Pancreas (tissue), 10 donors: ENCODE measurements around the gene EVA1C. TPM values are rescaled to one million over a fixed set of nuclear protein-coding genes. Genes with fewer than 3 reads are reported as not detected.

Experiments used
- ATAC-seq, 4 donors: fragments of 200-7000 bp; cut with Tn5 transposase; one replicate each; pipeline versions ENCODE4 v1.8.0 to v1.9.1; 2020; ENCODE audit warnings: mild to moderate bottlenecking in 4 of 4, moderate library complexity in 4 of 4
- DNase-seq, 6 donors: peaks; one replicate each; pipeline ENCODE4 v3.0.0-alpha.2; 2020
- FAIRE-seq: peaks from 2 replicates; lab custom pipeline; 2012; peaks lifted over from hg19 to GRCh38; lab: Jason Lieb, UNC
- H3K27ac ChIP-seq, 4 donors: fragments of 200-600 bp; sonication (generic); 1 replicate in 3 of 4; 2 replicates in 1 of 4; pipeline versions ENCODE4 v1.5.0 to v1.8.0; 2020
- H3K27me3 ChIP-seq, 4 donors: fragments of 200-600 bp; one replicate each; pipeline ENCODE4 v1.8.0; 2021
- H3K36me3 ChIP-seq, 3 donors: fragments of 200-600 bp; sonication (generic) in 1 of 3; one replicate each; pipeline versions ENCODE4 v1.5.0 to v1.8.0; 2020 to 2021
- H3K4me1 ChIP-seq, 3 donors: fragments of 200-600 bp; one replicate each; pipeline ENCODE4 v1.8.0; 2021
- H3K4me3 ChIP-seq, 4 donors: fragments of 200-600 bp; sonication (generic) in 2 of 4; one replicate each; pipeline versions ENCODE4 v1.5.0 to v1.8.0; 2020 to 2021
- H3K9me3 ChIP-seq, 4 donors: fragments of 200-600 bp; one replicate each; pipeline ENCODE4 v1.8.0; 2021
- CTCF ChIP-seq, 4 donors: fragments of 200-600 bp; sonication (generic) in 3 of 4; IDR thresholded peaks; one replicate each; pipeline versions ENCODE4 v1.5.0 to v1.8.0; 2021; ENCODE audit warnings: antibody characterized with exemption in 4 of 4
- WGBS, 2 donors: extraction: QIAGEN DNeasy Blood & Tissue Kit; methylation state at CpG; one replicate each; pipeline ENCODE4 v1.1.7; 2013; 5-methylcytosine and 5-hydroxymethylcytosine counted together
- intact Hi-C, 3 donors: fragments of 100-400 bp; cut with DNase I; formaldehyde crosslinking; loops; one replicate each; pipeline versions ENCODE4 v1.11.1 to v1.14.2; 2022
- polyA plus RNA-seq, 2 donors: library from polyadenylated mRNA; stranded (reverse); fragments of 200-250 nt; gene quantifications; one replicate each; pipeline ENCODE4 v1.2.3, GENCODE V29; 2013
- total RNA-seq, 6 donors: library from RNA; stranded (reverse); fragmentation: NEBNext Ultra II Directional in 4 of 6; extraction: Animal tissue kit (Norgen Biotek cat#: 25700) in 4 of 6; gene quantifications; one replicate each; pipeline versions ENCODE4 v1.2.1 to v1.2.4, GENCODE V29; 2021 to 2023
- donor health status: healthy with polysubstance abuse.
- donor health status: DM: no; HTN: no; CAD: no; lungs with moderate emphysema.
- donor health status: DM: no; HTN: no; CAD: no.
- donor health status: control.
- donor health status: control.
- donor health status: Bipolar disorder and iron deficiency.
- donor health status: DM: yes; HTN: yes; CAD: no.
- donor health status: DM: no; HTN: no; CAD: no.
- donor health status: DM: no; HTN: no; CAD: no.
- donor health status: DM: yes; HTN: yes; CAD: no.

EVA1C gene
- total and polyA plus RNA-seq, 8 donors, result 7.9 to 35.9 (median 11.6) TPM

- H3K4me3 ChIP-seq, result peak within 1 kb of the TSS; percentile 78 to 100 (median 85)
- no peaks in the 10 kb centered on the region for H3K9me3 ChIP-seq
- H3K36me3 ChIP-seq, result no peaks in the 10 kb centered on the region
- FAIRE-seq (no peak), ATAC-seq (peak; percentile 99 to 100 (median 99)), DNase-seq (peak; percentile 92 to 99 (median 97))
- H3K27ac ChIP-seq, result peak within 1 kb of the TSS; percentile 73 to 83 (median 80)
- no peak for TF ChIP-seq CTCF (IDR thresholded peaks at IDR 0.05)
- H3K27me3 ChIP-seq, result peaks cover 0 to 6% (median 0%) of the 10 kb centered on the region in 4 donors
- 2 to 3% methylated on average over 51 to 59 of the region's 59 CpGs for WGBS, 2 donors
- intact Hi-C loops, result no loop called here
- peaks cover 6 to 12% (median 7%) of the 10 kb centered on the region in 3 donors for H3K4me1 ChIP-seq
Measured at GRCh38 chr21:32392880-32393676, 19.4 kb upstream of the EVA1C start, which contains the start of gene URB1. Gene URB1, minus strand, starts transcription at chr21:32393012. Its CDS starts 102 bp downstream, at chr21:32392910.

- DNase-seq (no peak), ATAC-seq (no peak), FAIRE-seq (no peak)
- no peak for TF ChIP-seq CTCF (IDR thresholded peaks at IDR 0.05)
- 25 to 29% methylated on average over 9 of the region's 9 CpGs for WGBS, 2 donors
- Histone ChIP-seq H3K27ac (peak overlapping the region; percentile 73 to 83 (median 80)), H3K27me3 (peaks cover 0 to 6% (median 0%) of the 10 kb centered on the region in 4 donors), H3K9me3 (no peaks in the 10 kb centered on the region), H3K36me3 (no peaks in the 10 kb centered on the region), H3K4me1 (peaks cover 6 to 12% (median 7%) of the 10 kb centered on the region in 3 donors), H3K4me3 (peak overlapping the region; percentile 78 to 100 (median 85))
- intact Hi-C loops, result no loop called here
Measured at GRCh38 chr21:32393677-32394001, 18.9 kb upstream of the EVA1C start.

- peak; percentile 77 to 98 (median 92) for ATAC-seq
- 13 to 14% methylated on average over 5 of the region's 5 CpGs for WGBS, 2 donors
- no peak for FAIRE-seq
- no peak overlapping the region for H3K4me3 ChIP-seq
- intact Hi-C loops, result loop anchor here in 1 of 3 donors (10.0 kb wide), 1 partner anchor 202 kb away; no protein-coding TSS in a partner anchor
- H3K27ac ChIP-seq, result no peak overlapping the region
- TF ChIP-seq CTCF (IDR thresholded peaks at IDR 0.05), result peak in 3 of 4 donors; percentile 23 to 59 (median 51)
- peak in 4 of 6 donors; percentile 26 to 54 (median 45) for DNase-seq
- no peaks in the 10 kb centered on the region for H3K9me3 ChIP-seq
- H3K4me1 ChIP-seq, result no peaks in the 10 kb centered on the region
- no peaks in the 10 kb centered on the region for H3K36me3 ChIP-seq
- H3K27me3 ChIP-seq, result no peaks in the 10 kb centered on the region
Measured at GRCh38 chr21:32403201-32403777, 9.2 kb upstream of the EVA1C start.

GRCh38 chr21:32406405-32406804 is 6.1 kb upstream of the EVA1C start:
- Histone ChIP-seq H3K27me3 (no peaks in the 10 kb centered on the region), H3K4me1 (peaks cover 0 to 6% (median 6%) of the 10 kb centered on the region in 3 donors), H3K4me3 (no peak overlapping the region), H3K27ac (no peak overlapping the region), H3K36me3 (no peaks in the 10 kb centered on the region), H3K9me3 (no peaks in the 10 kb centered on the region)
- ATAC-seq (no peak), DNase-seq (no peak), FAIRE-seq (no peak)
- 42 to 47% methylated on average over 6 of the region's 6 CpGs for WGBS, 2 donors
- intact Hi-C loops, result loop anchor here in 2 of 3 donors (5.0 to 10.0 kb wide), 2 partner anchors 196 to 198 kb away; no protein-coding TSS in a partner anchor
- TF ChIP-seq CTCF (IDR thresholded peaks at IDR 0.05), result no peak
